NB4 (cell line): ENCODE results near the gene NETO1.

Source experiments
- CTCF ChIP-seq: IDR thresholded peaks from one replicate; pipeline ENCODE4 v1.5.1; 2012; ENCODE audit warnings: low read depth, low read length
- POLR2A ChIP-seq: IDR thresholded peaks from 2 replicates; pipeline ENCODE4 v1.6.1; 2011; ENCODE audit warnings: mild to moderate bottlenecking; ENCODE audit not compliant: insufficient read length; ENCODE audit errors: extremely low read depth

- TF ChIP-seq POLR2A (no peak), CTCF (no peak)
Observed at GRCh38 chr18:72772916-72773315, 94.9 kb downstream of the NETO1 start.
